ENCODE measurements around the gene CTNND2. TPM values are rescaled to one million over a fixed set of nuclear protein-coding genes. Genes with fewer than 3 reads are reported as not detected.

Gene CTNND2
- total and polyA plus RNA-seq, 4 donors, result 0.30 to 2.2 (median 0.71) TPM

DNA sequence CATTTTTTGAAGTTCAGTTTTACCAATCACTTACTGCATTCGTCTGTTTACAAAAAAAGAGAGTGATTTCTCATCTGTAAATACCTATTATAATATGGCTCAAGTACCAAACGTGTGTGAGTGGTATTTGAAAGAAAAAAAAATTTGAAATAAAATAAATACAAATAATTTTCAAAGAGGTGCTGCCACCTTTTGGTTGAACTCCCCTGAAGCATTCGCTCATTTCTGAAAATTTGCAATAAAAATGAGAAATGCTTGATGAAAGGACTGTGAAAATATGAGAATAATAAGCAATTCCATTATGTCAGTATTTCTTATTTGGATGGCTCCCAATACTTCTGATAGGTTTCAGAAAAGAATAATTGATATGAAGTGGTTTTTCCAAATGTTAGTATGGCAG lies 409.9 kb downstream of the CTNND2 start:
- H3K9me3 ChIP-seq (ENCODE audit: control insufficient read depth in 4 of 4, insufficient read depth in 3 of 4, low read length in 3 of 4), result no peaks in the 10 kb centered on the region
- no peaks in the 10 kb centered on the region for H3K27me3 ChIP-seq (ENCODE audit: control insufficient read depth in 3 of 3, insufficient read depth in 3 of 3, low read length in 2 of 3)
- ATAC-seq (ENCODE audit: insufficient read depth, low FRiP score), result no peak
- DNase-seq, result peak in 1 of 3 donors; percentile 12
- 37 to 44% methylated on average over 3 of the region's 3 CpGs for WGBS, 2 donors
- H3K9ac ChIP-seq (ENCODE audit: insufficient read depth in 1 of 2, low read length in 2 of 2), result no peak overlapping the region
- TF ChIP-seq, protein P1, sequence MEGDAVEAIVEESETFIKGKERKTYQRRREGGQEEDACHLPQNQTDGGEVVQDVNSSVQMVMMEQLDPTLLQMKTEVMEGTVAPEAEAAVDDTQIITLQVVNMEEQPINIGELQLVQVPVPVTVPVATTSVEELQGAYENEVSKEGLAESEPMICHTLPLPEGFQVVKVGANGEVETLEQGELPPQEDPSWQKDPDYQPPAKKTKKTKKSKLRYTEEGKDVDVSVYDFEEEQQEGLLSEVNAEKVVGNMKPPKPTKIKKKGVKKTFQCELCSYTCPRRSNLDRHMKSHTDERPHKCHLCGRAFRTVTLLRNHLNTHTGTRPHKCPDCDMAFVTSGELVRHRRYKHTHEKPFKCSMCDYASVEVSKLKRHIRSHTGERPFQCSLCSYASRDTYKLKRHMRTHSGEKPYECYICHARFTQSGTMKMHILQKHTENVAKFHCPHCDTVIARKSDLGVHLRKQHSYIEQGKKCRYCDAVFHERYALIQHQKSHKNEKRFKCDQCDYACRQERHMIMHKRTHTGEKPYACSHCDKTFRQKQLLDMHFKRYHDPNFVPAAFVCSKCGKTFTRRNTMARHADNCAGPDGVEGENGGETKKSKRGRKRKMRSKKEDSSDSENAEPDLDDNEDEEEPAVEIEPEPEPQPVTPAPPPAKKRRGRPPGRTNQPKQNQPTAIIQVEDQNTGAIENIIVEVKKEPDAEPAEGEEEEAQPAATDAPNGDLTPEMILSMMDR (IDR thresholded peaks at IDR 0.05; ENCODE audit: control extremely low read depth, extremely low read depth), result no peak
- peaks cover 0 to 6% (median 0%) of the 10 kb centered on the region in 5 donors for H3K4me1 ChIP-seq (ENCODE audit: control insufficient read depth in 5 of 5, insufficient read depth in 5 of 5, low read length in 5 of 5)
- H3K36me3 ChIP-seq (ENCODE audit: control insufficient read depth in 4 of 4, insufficient read depth in 4 of 4, low read length in 4 of 4), result no peaks in the 10 kb centered on the region
- H3K4me3 ChIP-seq, result no peak overlapping the region
- H3K27ac ChIP-seq (ENCODE audit: low read depth in 1 of 2, low read length in 1 of 2), result no peak overlapping the region

DNA sequence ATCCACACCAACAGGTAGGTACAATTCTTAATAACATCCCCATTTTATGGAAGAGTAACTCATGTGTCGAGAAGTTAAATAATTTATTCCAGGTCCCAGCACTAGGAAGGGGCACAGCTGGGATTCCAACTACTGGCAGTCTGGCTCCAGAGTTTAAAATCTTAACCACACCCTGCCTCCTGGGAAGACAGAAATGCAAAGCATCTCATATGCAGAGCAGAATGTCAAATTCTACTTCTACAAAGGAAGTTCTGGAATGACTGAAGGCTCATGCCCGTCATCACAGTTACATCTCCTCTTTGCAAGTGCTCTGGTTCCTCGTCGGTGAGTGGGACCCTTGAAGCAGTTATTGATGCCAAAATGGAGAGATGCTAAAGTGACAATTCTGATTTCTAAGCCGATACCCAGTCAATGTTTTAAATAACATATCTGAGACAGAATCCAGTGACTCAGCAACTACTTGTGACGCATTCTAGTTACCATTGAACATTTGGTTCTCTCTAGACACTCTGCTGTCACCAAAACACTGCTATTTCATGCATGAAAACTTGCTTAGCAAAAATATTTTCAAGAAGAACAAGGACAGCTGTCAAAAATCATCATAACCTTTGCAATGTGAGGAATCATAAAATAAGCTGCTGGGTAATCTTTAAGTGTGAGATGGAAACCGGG lies 412.7 kb downstream of the CTNND2 start:
- DNase-seq (no peak), ATAC-seq (ENCODE audit: insufficient read depth, low FRiP score) (no peak)
- Histone ChIP-seq H3K36me3 (ENCODE audit: control insufficient read depth in 4 of 4, insufficient read depth in 4 of 4, low read length in 4 of 4) (no peaks in the 10 kb centered on the region), H3K9ac (ENCODE audit: insufficient read depth in 1 of 2, low read length in 2 of 2) (no peak overlapping the region), H3K27me3 (ENCODE audit: control insufficient read depth in 3 of 3, insufficient read depth in 3 of 3, low read length in 2 of 3) (no peaks in the 10 kb centered on the region), H3K4me3 (no peak overlapping the region), H3K27ac (ENCODE audit: low read depth in 1 of 2, low read length in 1 of 2) (no peak overlapping the region), H3K4me1 (ENCODE audit: control insufficient read depth in 5 of 5, insufficient read depth in 5 of 5, low read length in 5 of 5) (peaks cover 0 to 6% (median 0%) of the 10 kb centered on the region in 5 donors), H3K9me3 (ENCODE audit: control insufficient read depth in 4 of 4, insufficient read depth in 3 of 4, low read length in 3 of 4) (no peaks in the 10 kb centered on the region)
- TF ChIP-seq, protein P1 (IDR thresholded peaks at IDR 0.05; ENCODE audit: control extremely low read depth, extremely low read depth), result no peak
- 87 to 89% methylated on average over 7 of the region's 7 CpGs for WGBS, 2 donors

DNA sequence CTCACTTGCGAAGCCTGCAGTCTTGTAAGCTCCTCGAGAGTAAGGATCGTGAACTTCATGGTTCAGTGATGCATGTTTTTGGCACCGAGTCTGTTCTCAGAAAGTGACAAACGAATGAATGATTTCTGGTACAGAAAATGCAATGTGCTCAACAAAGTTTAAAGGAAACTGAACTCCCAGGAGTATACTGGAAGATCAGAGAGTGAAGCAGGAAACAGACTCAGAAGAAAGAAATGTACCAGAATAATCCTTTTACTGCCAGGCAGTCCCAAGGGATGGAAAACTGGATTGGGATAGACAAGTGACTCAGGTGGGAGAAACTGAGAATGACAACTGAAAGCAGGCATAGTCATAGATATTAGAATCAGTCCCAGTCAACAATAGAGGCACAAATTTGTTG lies 420.6 kb downstream of the CTNND2 start:
- Histone ChIP-seq H3K27me3 (ENCODE audit: control insufficient read depth in 3 of 3, insufficient read depth in 3 of 3, low read length in 2 of 3) (no peaks in the 10 kb centered on the region), H3K27ac (ENCODE audit: low read depth in 1 of 2, low read length in 1 of 2) (no peak overlapping the region), H3K4me1 (ENCODE audit: control insufficient read depth in 5 of 5, insufficient read depth in 5 of 5, low read length in 5 of 5) (no peaks in the 10 kb centered on the region), H3K4me3 (no peak overlapping the region), H3K36me3 (ENCODE audit: control insufficient read depth in 4 of 4, insufficient read depth in 4 of 4, low read length in 4 of 4) (no peaks in the 10 kb centered on the region), H3K9ac (ENCODE audit: insufficient read depth in 1 of 2, low read length in 2 of 2) (no peak overlapping the region), H3K9me3 (ENCODE audit: control insufficient read depth in 4 of 4, insufficient read depth in 3 of 4, low read length in 3 of 4) (no peaks in the 10 kb centered on the region)
- WGBS, 2 donors, result 85 to 91% methylated on average over 5 of the region's 5 CpGs
- DNase-seq, result no peak
- TF ChIP-seq, protein P1 (IDR thresholded peaks at IDR 0.05; ENCODE audit: control extremely low read depth, extremely low read depth), result no peak
- ATAC-seq (ENCODE audit: insufficient read depth, low FRiP score), result no peak

DNA sequence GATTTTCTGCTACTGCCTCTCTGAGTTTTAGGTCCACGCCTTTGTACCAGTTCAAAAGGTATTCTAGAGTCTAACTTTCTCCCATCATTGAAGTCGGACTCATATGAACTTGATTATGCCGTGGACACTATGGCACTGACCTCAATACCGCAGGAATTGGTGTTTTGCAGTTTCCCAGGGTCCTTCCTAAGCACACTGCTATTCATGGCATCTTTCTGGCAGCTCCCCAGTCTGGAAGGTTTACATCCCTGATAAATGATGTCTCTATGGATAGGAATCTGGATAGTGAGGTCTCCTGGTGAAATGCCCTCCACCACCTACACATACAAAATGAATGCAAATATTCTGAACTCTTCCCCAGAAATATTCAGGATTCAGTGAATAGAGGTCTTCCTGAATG lies 422.2 kb downstream of the CTNND2 start:
- H3K4me1 ChIP-seq (ENCODE audit: control insufficient read depth in 5 of 5, insufficient read depth in 5 of 5, low read length in 5 of 5), result no peaks in the 10 kb centered on the region
- DNase-seq, result no peak
- H3K9me3 ChIP-seq (ENCODE audit: control insufficient read depth in 4 of 4, insufficient read depth in 3 of 4, low read length in 3 of 4), result no peaks in the 10 kb centered on the region
- H3K27me3 ChIP-seq (ENCODE audit: control insufficient read depth in 3 of 3, insufficient read depth in 3 of 3, low read length in 2 of 3), result no peaks in the 10 kb centered on the region
- H3K9ac ChIP-seq (ENCODE audit: insufficient read depth in 1 of 2, low read length in 2 of 2), result no peak overlapping the region
- 88 to 97% methylated on average over 4 of the region's 4 CpGs for WGBS, 2 donors
- no peak overlapping the region for H3K4me3 ChIP-seq
- TF ChIP-seq, protein P1 (IDR thresholded peaks at IDR 0.05; ENCODE audit: control extremely low read depth, extremely low read depth), result no peak
- no peaks in the 10 kb centered on the region for H3K36me3 ChIP-seq (ENCODE audit: control insufficient read depth in 4 of 4, insufficient read depth in 4 of 4, low read length in 4 of 4)
- ATAC-seq (ENCODE audit: insufficient read depth, low FRiP score), result no peak
- no peak overlapping the region for H3K27ac ChIP-seq (ENCODE audit: low read depth in 1 of 2, low read length in 1 of 2)
